ENCODE results near the gene CLBA1. TPM values are rescaled to one million over a fixed set of nuclear protein-coding genes. Genes with fewer than 3 reads are reported as not detected.

Gene CLBA1
- polyA plus RNA-seq, 1 of the 3 experiments (the other 2 are of a cell fraction), result 18.5 TPM

GRCh38 chr14:104981699-104982541, 3.7 kb upstream of the CLBA1 start:
- ChIA-PET POLR2A (no interaction called here), CTCF (interaction anchor here (5.8 kb wide), 1 partner anchor 63 kb away, joined by 37 read pairs; no protein-coding TSS in a partner anchor)
- Histone ChIP-seq H4K20me1 (ENCODE audit: insufficient read depth) (no peaks in the 10 kb centered on the region), H3K4me1 (ENCODE audit: control insufficient read depth in 1 of 2, insufficient read depth in 2 of 2, low read depth in 1 of 2, low read length in 1 of 2) (peaks cover 3 to 75% of the 10 kb centered on the region in 2 experiments; a peak in 2 of 4 replicates), H2AFZ (ENCODE audit: low read depth) (no peak overlapping the region), H3K9me2 (no peaks in the 10 kb centered on the region), H3K4me2 (no peak overlapping the region), H3F3A (replicated peaks; ENCODE audit: insufficient read depth) (peaks cover 8% of the 10 kb centered on the region), H3K9ac (no peak overlapping the region), H3K36me3 (replicated peaks in 1 of 2; ENCODE audit: control insufficient read depth in 1 of 2, insufficient read depth in 2 of 2, low read length in 1 of 2) (no peaks in the 10 kb centered on the region), H3K79me2 (ENCODE audit: insufficient read depth) (peaks cover 19% of the 10 kb centered on the region; the same call in 1 of the 2 replicates), H3K9me3 (no peaks in the 10 kb centered on the region), H3K4me3 (ENCODE audit: low read depth in 2 of 2, low read length in 1 of 2) (no peak overlapping the region), H3K27ac (ENCODE audit: low read depth in 2 of 2, low read length in 1 of 2) (peak overlapping the region in 1 of 2 experiments; percentile 95; a peak in 1 of 4 replicates), H3K27me3 (ENCODE audit: insufficient read depth) (no peaks in the 10 kb centered on the region)
- no peak for DNase-seq
- WGBS (ENCODE audit: low lambda C conversion rate), result 92% methylated on average over 9 of the region's 17 CpGs
- TF ChIP-seq JUND (IDR thresholded peaks at IDR 0.05), result no peak
- no peak for TF ChIP-seq SMC3 (IDR thresholded peaks at IDR 0.05; ENCODE audit: low read depth, low read length)
- TF ChIP-seq MAX (IDR thresholded peaks at IDR 0.05; ENCODE audit: low read depth), result no peak
- TF ChIP-seq PBX3 (IDR thresholded peaks at IDR 0.05), result no peak
- TF ChIP-seq RFX5 (IDR thresholded peaks at IDR 0.05; ENCODE audit: low read length), result no peak
- TF ChIP-seq ZBTB33 (IDR thresholded peaks at IDR 0.05; ENCODE audit: borderline replicate concordance, low read depth), result no peak
- no peak for TF ChIP-seq TAF1 (IDR thresholded peaks at IDR 0.05; ENCODE audit: borderline replicate concordance, low read depth, low read length)
- no peak for TF ChIP-seq TCF12 (IDR thresholded peaks at IDR 0.05)
- no peak for TF ChIP-seq NFIC (IDR thresholded peaks at IDR 0.05; ENCODE audit: borderline replicate concordance)
- TF ChIP-seq YY1 (IDR thresholded peaks at IDR 0.05; ENCODE audit: low read depth), result no peak
- no peak for TF ChIP-seq CHD2 (IDR thresholded peaks at IDR 0.05; ENCODE audit: low read length, partially characterized antibody)
- no peak for TF ChIP-seq MXI1 (IDR thresholded peaks at IDR 0.05; ENCODE audit: low read depth, low read length)
- TF ChIP-seq GABPA (IDR thresholded peaks at IDR 0.05; ENCODE audit: low read depth), result no peak
- no peak for TF ChIP-seq SIN3A (IDR thresholded peaks at IDR 0.05; ENCODE audit: borderline replicate concordance, low read depth, low read length)
- TF ChIP-seq USF1 (IDR thresholded peaks at IDR 0.05; ENCODE audit: borderline replicate concordance, low read depth), result no peak
- no peak for TF ChIP-seq TEAD4 (IDR thresholded peaks at IDR 0.05; ENCODE audit: borderline replicate concordance, insufficient read depth)
- TF ChIP-seq EZH2phosphoT487 (IDR thresholded peaks at IDR 0.05; ENCODE audit: borderline replicate concordance, low read depth), result no peak
